Fibroblast of pulmonary artery (primary cell): ENCODE measurements around the gene ANKRD13D.
A peak's percentile ranks its signal among the peaks of the same experiment; 100 is the strongest.
"Not testable (repeated sequence)": the region's sequence is repeated elsewhere in the genome, so short reads cannot be mapped to it uniquely, and the experiment has no call there.

Source experiments
- DNase-seq: peaks from one replicate; pipeline ENCODE4 v3.0.0-alpha.2; 2010; ENCODE audit warnings: low read depth
- H3K4me3 ChIP-seq: replicated peaks from 2 replicates; pipeline ENCODE4 v1.5.1; 2011; ENCODE audit warnings: low read depth, mild to moderate bottlenecking, control low read depth, low read length, moderate library complexity
- CTCF ChIP-seq: IDR thresholded peaks from 2 replicates; pipeline ENCODE4 v1.5.1; 2011; ENCODE audit warnings: mild to moderate bottlenecking, control low read depth, low read length, inconsistent platforms; ENCODE audit errors: missing control alignments

ANKRD13D gene

GRCh38 chr11:67317888-67318555, 28.9 kb downstream of the ANKRD13D start:
- no peak for DNase-seq
- H3K4me3 ChIP-seq, result peak overlapping the region; percentile 88
- no peak for TF ChIP-seq CTCF

GRCh38 chr11:67318876-67319275, 29.8 kb downstream of the ANKRD13D start:
- DNase-seq, H3K4me3 ChIP-seq: not testable (repeated sequence)

- no peak overlapping the region for H3K4me3 ChIP-seq
- DNase-seq, result no peak
- TF ChIP-seq CTCF, result no peak
Measured at GRCh38 chr11:67320011-67320410, 30.9 kb downstream of the ANKRD13D start.

- DNase-seq, result no peak
- TF ChIP-seq CTCF, result no peak
- no peak overlapping the region for H3K4me3 ChIP-seq
Measured at GRCh38 chr11:67320691-67321090, 31.6 kb downstream of the ANKRD13D start.

GRCh38 chr11:67321313-67321871, 32.3 kb downstream of the ANKRD13D start:
- DNase-seq, result no peak
- no peak for TF ChIP-seq CTCF
- H3K4me3 ChIP-seq, result no peak overlapping the region

GRCh38 chr11:67322049-67322448, 32.9 kb downstream of the ANKRD13D start:
- no peak for TF ChIP-seq CTCF
- H3K4me3 ChIP-seq, result no peak overlapping the region
- no peak for DNase-seq

- no peak for TF ChIP-seq CTCF
- DNase-seq, result no peak
- no peak overlapping the region for H3K4me3 ChIP-seq
Measured at GRCh38 chr11:67323526-67323925, 34.4 kb downstream of the ANKRD13D start.
